ENCODE data around the gene TRIM31.

- TF ChIP-seq CTCF (IDR thresholded peaks at IDR 0.05) (no peak), POLR2AphosphoS5 (IDR thresholded peaks at IDR 0.05) (no peak)
These were observed 42.8 kb upstream of the TRIM31 start for GRCh38 chr6:30155520-30156261.

All from prostate gland (tissue), 2 donors.